A549 treated with dexamethasone at 1 μM for 4 hours (cell line): Measurements from ENCODE around the gene SCUBE2. TPM values are rescaled to one million over a fixed set of nuclear protein-coding genes. Genes with fewer than 3 reads are reported as not detected.

Experiments used
- total RNA-seq: library from RNA; stranded (reverse); fragments of 200-300 nt; extraction: Qiagen RNA extraction; gene quantifications from 5 replicates; pipeline ENCODE4 v1.2.3, GENCODE V29; 2022

SCUBE2 gene
- total RNA-seq, result 0.40 to 0.71 TPM (median 0.61 TPM) in 5 replicates

DNA sequence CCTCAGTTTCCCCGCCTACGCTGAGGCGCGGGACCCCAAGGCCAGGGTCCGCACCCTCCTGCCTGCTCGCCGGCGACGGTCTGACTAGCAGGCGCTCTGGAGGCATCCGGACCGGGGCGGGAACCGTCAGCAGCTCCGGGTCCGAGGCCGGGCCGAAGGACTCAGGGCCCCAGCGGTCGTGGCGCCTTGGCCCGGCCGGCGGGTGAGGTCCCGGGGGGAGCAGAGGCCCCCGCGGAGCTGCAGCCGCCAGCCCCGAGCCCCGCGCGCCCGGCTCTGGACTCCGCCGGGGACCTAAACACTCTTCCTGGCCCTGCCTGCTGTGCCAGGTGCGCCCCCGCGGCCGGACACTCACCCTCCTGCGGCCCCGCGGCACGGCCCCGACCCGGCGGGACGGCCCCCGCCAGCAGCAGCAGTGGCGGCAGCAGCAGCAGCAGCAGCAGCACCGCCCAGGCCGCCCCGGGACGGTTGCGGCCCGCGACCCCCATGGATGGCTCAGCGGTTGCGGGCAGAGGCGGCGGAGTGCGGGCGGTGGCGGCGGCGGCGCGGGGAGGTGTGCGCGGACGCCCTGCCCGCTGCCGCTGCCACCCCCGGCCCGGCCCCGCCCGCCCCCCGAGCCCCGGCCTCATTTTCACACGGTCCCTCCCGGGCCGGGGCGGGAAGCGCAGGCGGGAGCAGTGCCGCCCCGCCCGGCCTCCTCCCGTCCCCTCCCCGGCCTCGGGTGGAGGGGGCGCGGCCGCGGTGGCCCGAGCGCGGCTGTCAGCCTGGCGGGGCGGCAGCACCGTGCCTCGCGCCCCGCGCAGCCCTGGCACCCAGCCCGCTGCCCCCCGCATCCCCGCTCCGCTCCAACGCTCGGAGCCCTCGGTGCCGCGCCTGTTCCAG, at the start of gene SCUBE2:
TSS of gene SCUBE2 (minus strand) at position 556 of the 879 bp plus-strand sequence. CDS start at position 485, 71 bp downstream.

GRCh38 chr11:9003573-9004182, 87.7 kb downstream of the SCUBE2 start, which contains the start of gene NRIP3:
Gene NRIP3, minus strand, starts transcription at chr11:9004001. Its CDS starts 66 bp downstream, at chr11:9003935.

Other genes with a start within 250 kb of the SCUBE2 start
- 35.6 to 51.3 TPM (median 37.8 TPM) in 5 replicates for gene AKIP1, start 180.4 kb downstream of the SCUBE2 start, total RNA-seq
- not detected in 5 replicates for gene C11orf16, start 158.7 kb downstream of the SCUBE2 start, total RNA-seq
- not detected in 5 replicates for gene ASCL3, start 148.6 kb downstream of the SCUBE2 start, total RNA-seq
- gene TMEM9B, start 127.2 kb downstream of the SCUBE2 start, total RNA-seq, result 33.9 to 39.0 TPM (median 35.4 TPM) in 5 replicates
- 0.79 to 0.97 TPM (median 0.89 TPM) in 5 replicates for gene NRIP3, start 87.6 kb downstream of the SCUBE2 start, total RNA-seq
- gene DENND5A, start 173.8 kb upstream of the SCUBE2 start, total RNA-seq, result 37.2 to 41.2 TPM (median 40.5 TPM) in 5 replicates
- 17.8 to 27.3 TPM (median 23.6 TPM) in 5 replicates for gene TMEM41B, start 223.0 kb upstream of the SCUBE2 start, total RNA-seq